Neuron (in vitro differentiated cells): ENCODE results near the gene SLC35B3.
"Not testable (repeated sequence)": the region's sequence is repeated elsewhere in the genome, so short reads cannot be mapped to it uniquely, and the experiment has no call there.

ENCODE experiments used
- H2AFZ ChIP-seq: one replicate; pipeline ENCODE4 v1.6.1; 2013; ENCODE audit warnings: low read depth, mild to moderate bottlenecking, inconsistent platforms, low read length, moderate library complexity
- H3K27me3 ChIP-seq: one replicate; pipeline ENCODE4 v1.6.1; 2013; ENCODE audit warnings: low read length; ENCODE audit not compliant: insufficient read depth
- H3K36me3 ChIP-seq: one replicate; pipeline ENCODE4 v1.6.1; 2013; ENCODE audit warnings: low read length; ENCODE audit not compliant: insufficient read depth
- H3K4me1 ChIP-seq: one replicate; pipeline ENCODE4 v1.6.1; 2013; ENCODE audit warnings: low read length; ENCODE audit not compliant: insufficient read depth
- H3K4me3 ChIP-seq: 2 replicates; pipeline ENCODE4 v1.5.1; 2013; ENCODE audit warnings: mild to moderate bottlenecking, low read length, moderate library complexity
- H3K9me3 ChIP-seq: one replicate; pipeline ENCODE4 v1.6.1; 2013; ENCODE audit warnings: low read length

SLC35B3 gene

DNA sequence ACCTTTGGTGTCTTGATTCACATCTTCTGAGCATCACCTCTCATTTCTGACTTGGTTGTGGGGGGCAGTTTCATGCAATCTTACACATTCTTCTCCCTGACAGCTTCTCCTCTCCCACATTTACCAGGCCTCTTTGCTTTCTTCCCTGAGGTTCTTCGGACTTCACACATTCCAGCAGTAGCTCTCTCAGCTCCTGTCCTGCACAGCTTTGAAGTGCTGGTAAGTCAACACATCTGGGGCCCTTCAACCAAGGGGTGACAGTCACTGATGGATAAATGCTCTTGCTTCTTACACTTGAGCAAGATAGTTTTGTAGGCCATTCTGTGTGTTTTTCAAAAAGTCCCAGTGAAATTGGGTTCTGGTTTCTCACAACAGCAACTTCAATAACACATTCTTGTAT, 2.5 kb upstream of the SLC35B3 start:
- Histone ChIP-seq H3K36me3 (no peaks in the 10 kb centered on the region), H3K9me3 (no peaks in the 10 kb centered on the region), H3K4me3 (no peak overlapping the region), H3K27me3 (no peaks in the 10 kb centered on the region), H3K4me1 (peaks cover 13% of the 10 kb centered on the region), H2AFZ (no peak overlapping the region)

GRCh38 chr6:8436966-8437365, 1.6 kb upstream of the SLC35B3 start:
- Histone ChIP-seq H2AFZ (no peak overlapping the region), H3K9me3 (no peaks in the 10 kb centered on the region), H3K36me3 (peaks cover under 1% of the 10 kb centered on the region), H3K4me1 (peaks cover 13% of the 10 kb centered on the region), H3K4me3 (no peak overlapping the region), H3K27me3 (no peaks in the 10 kb centered on the region)

DNA sequence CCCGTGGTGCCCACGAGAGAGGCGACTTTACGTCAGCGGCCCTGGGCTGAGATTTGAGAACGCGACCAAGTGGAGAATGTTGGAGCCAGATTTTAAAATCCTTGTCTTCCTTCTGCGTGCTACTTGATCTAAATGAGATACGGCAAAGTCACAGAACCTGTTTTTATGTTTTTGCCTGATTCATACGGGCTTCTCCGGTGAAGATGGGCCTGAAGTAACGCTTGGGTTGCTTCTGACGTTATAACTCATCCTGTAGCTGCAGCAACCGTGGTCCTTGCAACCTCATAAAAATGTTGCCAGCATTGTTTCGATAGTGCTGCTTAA, 462 bp upstream of the SLC35B3 start:
- peaks cover 6% of the 10 kb centered on the region for H3K36me3 ChIP-seq
- H3K4me3 ChIP-seq: peak overlapping the region; percentile 74
- no peaks in the 10 kb centered on the region for H3K27me3 ChIP-seq
- H3K4me1 ChIP-seq: peaks cover 13% of the 10 kb centered on the region
- peak overlapping the region; percentile 77 for H2AFZ ChIP-seq
- no peaks in the 10 kb centered on the region for H3K9me3 ChIP-seq

- peak overlapping the region; percentile 77 for H2AFZ ChIP-seq
- peaks cover 10% of the 10 kb centered on the region for H3K36me3 ChIP-seq
- peaks cover 13% of the 10 kb centered on the region for H3K4me1 ChIP-seq
- H3K4me3 ChIP-seq: peak overlapping the region; percentile 74
- H3K27me3 ChIP-seq: no peaks in the 10 kb centered on the region
- no peaks in the 10 kb centered on the region for H3K9me3 ChIP-seq
Observed at GRCh38 chr6:8434727-8435092, 635 bp downstream of the SLC35B3 start.

DNA sequence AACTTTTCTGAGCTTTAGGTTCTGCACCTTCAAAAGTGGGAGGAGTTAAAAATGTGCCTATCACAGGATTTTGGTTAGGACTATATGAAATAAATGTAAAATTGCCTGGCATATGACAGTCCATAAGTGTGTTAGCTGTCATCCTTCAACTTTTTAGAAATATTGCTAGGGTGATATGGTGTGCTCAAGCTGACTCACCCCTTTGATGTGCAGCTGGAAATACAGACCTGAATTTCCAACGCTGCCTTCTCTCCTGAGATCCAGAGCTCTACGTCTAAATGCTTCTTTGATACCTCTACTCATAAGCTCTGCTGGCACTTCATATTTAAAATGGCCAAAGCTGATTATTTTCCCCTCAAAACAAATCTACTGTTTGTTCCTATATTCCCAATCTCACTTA, 2.7 kb downstream of the SLC35B3 start:
- no peak overlapping the region for H3K4me3 ChIP-seq
- no peak overlapping the region for H2AFZ ChIP-seq
- H3K4me1 ChIP-seq: peaks cover 13% of the 10 kb centered on the region
- no peaks in the 10 kb centered on the region for H3K27me3 ChIP-seq
- H3K9me3 ChIP-seq: no peaks in the 10 kb centered on the region
- H3K36me3 ChIP-seq: peaks cover 15% of the 10 kb centered on the region

GRCh38 chr6:8429821-8430220, 5.5 kb downstream of the SLC35B3 start:
- H3K27me3 ChIP-seq: no peaks in the 10 kb centered on the region
- H3K36me3 ChIP-seq: peaks cover 34% of the 10 kb centered on the region

DNA sequence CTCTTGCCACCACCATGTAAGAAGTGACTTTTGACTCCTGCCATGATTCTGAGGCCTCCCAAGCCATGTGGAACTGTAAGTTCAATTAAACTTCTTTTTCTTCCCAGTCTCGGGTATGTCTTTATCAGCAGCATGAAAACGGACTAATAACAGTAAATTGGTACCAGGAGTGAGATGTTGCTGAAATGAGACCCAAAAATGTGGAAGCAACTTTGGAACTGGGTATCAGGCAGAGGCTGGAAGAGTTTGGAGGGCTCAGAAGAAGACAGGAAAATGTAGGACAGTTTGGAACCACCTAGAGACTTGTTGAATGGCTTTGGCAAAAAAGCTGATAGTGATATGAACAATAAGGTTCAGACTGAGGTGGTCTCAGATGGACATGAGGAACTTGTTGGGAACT, 8.8 kb downstream of the SLC35B3 start:
- not testable (repeated sequence) for H3K9me3 ChIP-seq, H3K4me3 ChIP-seq, H3K27me3 ChIP-seq, H3K4me1 ChIP-seq, H2AFZ ChIP-seq
- H3K36me3 ChIP-seq: peaks cover 40% of the 10 kb centered on the region

More at GRCh38 chr6:8429821-8430220, 5.5 kb downstream of the SLC35B3 start:
- Histone ChIP-seq H3K4me1 (peaks cover 9% of the 10 kb centered on the region), H3K9me3 (peaks cover 7% of the 10 kb centered on the region), H2AFZ (no peak overlapping the region), H3K4me3 (no peak overlapping the region)

GRCh38 chr6:8420031-8420588, 15.2 kb downstream of the SLC35B3 start:
- H3K36me3 ChIP-seq: peaks cover 30% of the 10 kb centered on the region
- H2AFZ ChIP-seq: no peak overlapping the region
- no peaks in the 10 kb centered on the region for H3K9me3 ChIP-seq
- no peak overlapping the region for H3K4me3 ChIP-seq
- no peaks in the 10 kb centered on the region for H3K27me3 ChIP-seq
- H3K4me1 ChIP-seq: peaks cover 13% of the 10 kb centered on the region

DNA sequence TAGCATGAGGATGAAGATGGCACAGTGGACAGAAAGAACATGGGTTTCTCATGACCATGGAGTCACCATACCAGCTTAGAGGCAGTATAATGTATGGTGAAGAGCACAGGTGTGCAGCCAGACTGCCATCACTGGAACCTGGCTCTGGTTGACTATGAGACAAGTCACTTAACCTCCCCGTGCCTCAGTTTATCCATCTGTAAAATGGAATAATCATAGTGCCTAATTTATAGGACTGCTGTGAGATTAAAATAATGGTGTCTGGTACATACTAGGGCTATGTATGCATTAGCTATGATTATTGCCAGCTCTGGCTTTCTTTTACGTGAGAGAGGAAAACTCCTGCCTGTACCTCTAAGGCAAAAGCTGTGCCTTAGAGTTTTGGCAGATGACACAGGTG, 19.4 kb downstream of the SLC35B3 start:
- no peaks in the 10 kb centered on the region for H3K27me3 ChIP-seq
- peaks cover 29% of the 10 kb centered on the region for H3K36me3 ChIP-seq
- H2AFZ ChIP-seq: no peak overlapping the region
- peaks cover 3% of the 10 kb centered on the region for H3K9me3 ChIP-seq
- H3K4me3 ChIP-seq: no peak overlapping the region
- peaks cover 13% of the 10 kb centered on the region for H3K4me1 ChIP-seq

GRCh38 chr6:8415280-8415679, 20.1 kb downstream of the SLC35B3 start:
- Histone ChIP-seq H3K4me3 (no peak overlapping the region), H3K9me3 (peaks cover 4% of the 10 kb centered on the region), H3K4me1 (peaks cover 11% of the 10 kb centered on the region), H2AFZ (no peak overlapping the region), H3K27me3 (no peaks in the 10 kb centered on the region), H3K36me3 (peaks cover 31% of the 10 kb centered on the region)

DNA sequence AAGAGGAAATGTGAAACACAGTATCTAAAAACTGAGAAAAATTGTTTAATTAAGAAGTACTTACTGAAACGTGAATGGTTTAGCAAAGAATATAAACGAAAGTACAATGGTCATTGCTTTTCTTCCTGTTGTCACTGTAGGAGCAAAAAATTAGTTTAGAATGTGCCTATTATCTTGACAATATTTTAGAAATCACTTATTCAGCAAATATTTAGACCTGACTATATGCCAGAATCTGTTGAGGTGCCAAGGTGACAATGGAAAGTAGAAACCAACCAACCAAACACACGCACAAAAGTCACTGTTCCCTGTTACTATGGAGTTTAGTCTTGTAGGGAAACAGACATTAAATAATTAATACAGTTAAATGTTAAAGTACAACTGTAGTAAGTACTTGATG, 20.5 kb downstream of the SLC35B3 start:
- no peaks in the 10 kb centered on the region for H3K27me3 ChIP-seq
- H2AFZ ChIP-seq: no peak overlapping the region
- peaks cover 7% of the 10 kb centered on the region for H3K4me1 ChIP-seq
- peaks cover 34% of the 10 kb centered on the region for H3K36me3 ChIP-seq
- peaks cover 6% of the 10 kb centered on the region for H3K9me3 ChIP-seq
- no peak overlapping the region for H3K4me3 ChIP-seq

GRCh38 chr6:8405946-8406345, 29.4 kb downstream of the SLC35B3 start:
- not testable (repeated sequence) for H3K36me3 ChIP-seq, H3K27me3 ChIP-seq, H3K9me3 ChIP-seq, H3K4me1 ChIP-seq, H2AFZ ChIP-seq, H3K4me3 ChIP-seq

DNA sequence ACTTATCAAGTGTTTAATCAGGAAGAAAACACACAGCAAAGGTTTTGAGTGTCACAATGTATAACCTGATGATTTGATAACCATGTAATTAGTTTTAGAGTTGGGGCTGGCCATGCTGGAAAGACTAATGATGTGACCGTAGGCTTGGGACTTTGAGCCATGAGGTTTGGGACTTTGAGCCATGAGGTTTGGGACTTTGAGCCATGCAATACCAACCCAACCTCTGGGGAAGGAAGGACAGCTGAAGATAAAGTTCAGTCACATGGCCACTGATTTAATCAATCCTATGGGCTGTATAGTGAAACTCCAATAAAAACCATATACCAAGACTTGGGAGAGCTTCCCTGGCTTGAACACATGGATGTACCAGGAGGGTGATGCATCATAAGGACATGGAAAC, 32.8 kb downstream of the SLC35B3 start:
- no peaks in the 10 kb centered on the region for H3K27me3 ChIP-seq
- no peaks in the 10 kb centered on the region for H3K4me1 ChIP-seq
- no peaks in the 10 kb centered on the region for H3K36me3 ChIP-seq
- no peak overlapping the region for H2AFZ ChIP-seq
- no peak overlapping the region for H3K4me3 ChIP-seq
- H3K9me3 ChIP-seq: no peaks in the 10 kb centered on the region

GRCh38 chr6:8400663-8401062, 34.7 kb downstream of the SLC35B3 start:
- no peaks in the 10 kb centered on the region for H3K36me3 ChIP-seq
- no peak overlapping the region for H3K4me3 ChIP-seq
- H3K9me3 ChIP-seq: no peaks in the 10 kb centered on the region
- H2AFZ ChIP-seq: no peak overlapping the region
- no peaks in the 10 kb centered on the region for H3K4me1 ChIP-seq
- H3K27me3 ChIP-seq: no peaks in the 10 kb centered on the region
